IPS-20b (cell line): ENCODE data around the gene NOTCH3.

Source experiments
- H3K27ac ChIP-seq: one replicate; pipeline ENCODE4 v1.5.1; 2013; ENCODE audit warnings: low read length
- H3K27me3 ChIP-seq: 2 replicates; pipeline ENCODE4 v1.6.1; 2013; ENCODE audit warnings: mild to moderate bottlenecking, low read length, inconsistent platforms; ENCODE audit not compliant: insufficient read depth
- H3K36me3 ChIP-seq: 2 replicates; pipeline ENCODE4 v1.6.1; 2013; ENCODE audit warnings: low read depth, mild to moderate bottlenecking, inconsistent platforms, low read length, moderate library complexity; ENCODE audit not compliant: insufficient read depth
- H3K4me1 ChIP-seq: 2 replicates; pipeline ENCODE4 v1.6.1; 2013; ENCODE audit warnings: mild to moderate bottlenecking, control low read depth, inconsistent platforms, low read length, moderate library complexity; ENCODE audit not compliant: insufficient read depth
- H3K4me3 ChIP-seq: 2 replicates; pipeline ENCODE4 v1.5.1; 2013; ENCODE audit warnings: mild to moderate bottlenecking, low read length, inconsistent platforms
- H3K9ac ChIP-seq: 2 replicates; pipeline ENCODE4 v1.6.1; 2013; ENCODE audit warnings: low read depth, mild to moderate bottlenecking, inconsistent platforms, low read length, moderate library complexity
- H3K9me3 ChIP-seq: 2 replicates; pipeline ENCODE4 v1.6.1; 2013; ENCODE audit warnings: mild to moderate bottlenecking, low read depth, low read length, inconsistent platforms; ENCODE audit not compliant: insufficient read depth

The NOTCH3 gene

GRCh38 chr19:15113245-15114152 lies 87.3 kb downstream of the NOTCH3 start:
- Histone ChIP-seq H3K36me3 (peaks cover 92% of the 10 kb centered on the region), H3K9me3 (no peaks in the 10 kb centered on the region), H3K9ac (no peak overlapping the region), H3K4me3 (no peak overlapping the region), H3K4me1 (no peaks in the 10 kb centered on the region), H3K27ac (no peak overlapping the region), H3K27me3 (no peaks in the 10 kb centered on the region)

- no peaks in the 10 kb centered on the region for H3K27me3 ChIP-seq
- no peak overlapping the region for H3K27ac ChIP-seq
- no peaks in the 10 kb centered on the region for H3K9me3 ChIP-seq
- peaks cover 81% of the 10 kb centered on the region for H3K36me3 ChIP-seq
- peaks cover 4% of the 10 kb centered on the region; the same call in 1 of the 2 replicates for H3K4me1 ChIP-seq
- H3K9ac ChIP-seq: no peak overlapping the region
- H3K4me3 ChIP-seq: no peak overlapping the region
Measured at GRCh38 chr19:15112385-15112784, 88.4 kb downstream of the NOTCH3 start.

DNA sequence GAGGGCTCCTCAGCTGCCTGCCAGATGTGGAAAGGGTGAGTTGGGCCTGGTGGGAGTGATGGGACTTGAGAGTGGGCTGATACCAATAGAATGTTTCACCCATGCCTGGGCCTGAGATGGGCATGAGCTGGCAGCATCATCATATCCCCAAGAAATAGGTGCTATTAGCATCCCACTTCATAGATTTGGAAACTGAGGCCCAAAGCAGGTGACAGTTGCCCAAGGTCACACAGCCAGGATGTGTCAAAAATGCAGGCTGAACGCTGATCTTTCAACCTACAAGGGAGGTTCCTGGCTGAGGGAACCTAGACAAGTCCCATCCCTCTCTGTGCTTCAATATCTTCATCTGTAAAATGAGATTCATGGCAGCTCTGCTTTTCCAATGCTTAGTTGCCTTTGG lies 89.0 kb downstream of the NOTCH3 start:
- Histone ChIP-seq H3K9me3 (no peaks in the 10 kb centered on the region), H3K27me3 (no peaks in the 10 kb centered on the region), H3K36me3 (peaks cover 75% of the 10 kb centered on the region), H3K9ac (no peak overlapping the region), H3K27ac (no peak overlapping the region), H3K4me1 (peaks cover 4% of the 10 kb centered on the region; the same call in 1 of the 2 replicates), H3K4me3 (no peak overlapping the region)

DNA sequence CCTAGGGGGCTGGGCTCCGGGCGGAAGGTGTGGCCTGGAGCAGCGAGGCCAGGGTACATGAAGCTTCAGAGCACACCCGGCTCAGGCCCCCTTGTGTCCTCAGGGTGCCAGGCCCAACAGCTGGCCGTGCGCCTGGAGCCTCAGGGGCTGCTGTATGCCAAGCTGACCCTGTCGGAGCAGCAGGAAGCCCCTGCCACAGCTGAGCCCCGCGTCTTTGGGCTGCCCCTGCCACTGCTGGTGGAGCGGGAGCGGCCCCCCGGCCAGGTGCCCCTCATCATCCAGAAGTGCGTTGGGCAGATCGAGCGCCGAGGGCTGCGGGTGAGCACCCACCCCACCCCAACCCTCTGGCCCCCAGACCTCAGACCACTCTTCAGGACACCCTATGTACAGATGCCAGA lies 90.4 kb downstream of the NOTCH3 start:
- Histone ChIP-seq H3K9ac (no peak overlapping the region), H3K36me3 (peaks cover 62% of the 10 kb centered on the region), H3K9me3 (no peaks in the 10 kb centered on the region), H3K4me1 (peaks cover 7% of the 10 kb centered on the region), H3K27ac (no peak overlapping the region), H3K27me3 (no peaks in the 10 kb centered on the region), H3K4me3 (no peak overlapping the region)

GRCh38 chr19:15109768-15110417 lies 90.9 kb downstream of the NOTCH3 start:
- no peak overlapping the region for H3K27ac ChIP-seq
- peaks cover 7% of the 10 kb centered on the region for H3K4me1 ChIP-seq
- no peak overlapping the region for H3K9ac ChIP-seq
- H3K4me3 ChIP-seq: no peak overlapping the region
- no peaks in the 10 kb centered on the region for H3K9me3 ChIP-seq
- H3K27me3 ChIP-seq: no peaks in the 10 kb centered on the region
- peaks cover 56% of the 10 kb centered on the region for H3K36me3 ChIP-seq
